GM12873 (cell line): ENCODE data around the gene METTL26.

ENCODE experiments used
- CTCF ChIP-seq: IDR thresholded peaks from 2 replicates; pipeline ENCODE4 v1.5.1; 2012; ENCODE audit warnings: low read depth, mild to moderate bottlenecking, moderate library complexity, low read length, control low read depth; ENCODE audit not compliant: insufficient read depth; ENCODE audit errors: missing control alignments

Gene METTL26

GRCh38 chr16:598823-599739 lies 37.0 kb downstream of the METTL26 start:
- no peak for TF ChIP-seq CTCF

GRCh38 chr16:596736-597060 lies 39.4 kb downstream of the METTL26 start:
- no peak for TF ChIP-seq CTCF

GRCh38 chr16:595942-596735 lies 40.0 kb downstream of the METTL26 start:
- no peak for TF ChIP-seq CTCF

GRCh38 chr16:595094-595528 lies 41.0 kb downstream of the METTL26 start:
- TF ChIP-seq CTCF, result no peak

GRCh38 chr16:593807-594206 lies 42.3 kb downstream of the METTL26 start:
- no peak for TF ChIP-seq CTCF

- no peak for TF ChIP-seq CTCF
These were observed 42.7 kb downstream of the METTL26 start for GRCh38 chr16:593406-593805.

GRCh38 chr16:592518-593306 lies 43.4 kb downstream of the METTL26 start:
- no peak for TF ChIP-seq CTCF
